HG03175 (cell line): Measurements from ENCODE around the gene GALNT10.
A peak's percentile ranks its signal among the peaks of the same experiment; 100 is the strongest.

ENCODE experiments used
- ATAC-seq: cut with Tn5 transposase; IDR thresholded peaks from one replicate; pipeline ENCODE4 v1.9.1; 2021; ENCODE audit warnings: mild to moderate bottlenecking, moderate library complexity; ENCODE audit not compliant: unreplicated experiment

The GALNT10 gene

DNA sequence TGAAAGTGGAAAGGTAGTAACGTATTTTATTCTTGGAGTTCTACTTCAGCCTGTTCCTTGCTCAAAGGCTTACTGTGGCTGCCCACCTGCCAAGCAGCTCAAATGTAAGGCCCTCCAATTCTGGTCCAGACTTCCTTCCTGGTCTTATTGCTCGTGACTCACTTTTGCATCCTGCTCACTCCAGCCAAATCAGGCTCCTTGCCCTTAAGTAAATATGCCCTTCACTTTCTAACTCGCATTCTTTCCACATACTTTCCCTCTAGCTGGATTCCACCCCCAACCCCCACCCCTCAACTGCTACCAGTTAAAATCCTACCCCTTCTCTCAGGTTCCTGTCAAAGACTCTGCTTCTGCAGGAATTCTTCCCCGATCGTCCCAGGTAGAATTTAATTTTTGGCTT, 96.6 kb downstream of the GALNT10 start:
- ATAC-seq: no peak

DNA sequence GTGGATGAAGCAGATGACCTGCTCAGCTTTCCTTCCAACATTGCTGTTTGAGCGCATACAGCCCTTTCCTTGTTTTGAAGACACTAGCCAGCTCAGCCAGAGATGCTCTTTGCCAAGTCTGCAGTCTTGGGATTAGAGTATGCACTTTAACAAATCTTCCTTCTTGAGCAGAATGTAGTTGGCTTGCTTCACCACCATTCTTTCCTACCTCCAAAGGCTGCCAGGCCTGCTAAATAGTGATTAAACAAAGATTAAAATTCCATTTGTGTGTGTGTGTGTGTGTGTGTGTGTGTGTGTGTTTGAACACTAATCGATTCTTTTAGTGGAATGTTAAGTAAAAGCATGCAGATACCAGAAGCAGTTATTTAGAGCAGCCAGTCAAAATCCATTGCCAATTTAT, 97.6 kb downstream of the GALNT10 start:
- ATAC-seq: no peak

GRCh38 chr5:154291917-154292316, 101.4 kb downstream of the GALNT10 start:
- no peak for ATAC-seq

- ATAC-seq: no peak
These were observed 102.7 kb downstream of the GALNT10 start for GRCh38 chr5:154293219-154293618.

- no peak for ATAC-seq
These were observed 105.0 kb downstream of the GALNT10 start for GRCh38 chr5:154295551-154295950.

DNA sequence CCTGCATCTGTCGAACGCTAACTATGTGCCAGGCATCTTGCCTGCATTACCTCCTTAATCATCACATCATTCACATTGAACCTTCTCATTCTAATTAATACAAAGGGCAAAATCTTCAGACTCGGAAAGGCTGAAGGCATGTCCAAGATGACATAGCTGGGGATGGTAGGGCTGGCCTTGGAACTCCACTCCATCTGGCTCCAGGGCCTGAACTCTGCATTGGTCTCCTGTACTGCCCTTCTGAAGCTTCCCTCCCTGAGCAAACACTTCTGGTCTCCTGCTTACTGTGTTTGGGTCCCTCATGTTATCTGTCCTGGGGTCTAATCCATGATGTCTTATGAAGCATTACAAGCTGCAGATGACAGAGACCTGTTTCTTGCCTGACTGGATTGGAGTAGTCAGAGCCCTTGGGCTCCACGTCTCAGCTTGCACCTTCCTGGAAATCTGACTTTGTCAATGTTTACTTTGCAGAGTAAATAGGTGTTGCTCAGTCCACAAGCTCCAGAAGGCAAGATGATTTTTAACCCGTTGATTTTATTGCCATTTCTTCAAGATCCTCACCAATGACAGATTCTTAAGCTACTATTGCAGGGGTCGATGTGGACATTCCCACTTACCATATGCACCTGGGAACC, 106.1 kb downstream of the GALNT10 start:
- ATAC-seq: no peak

DNA sequence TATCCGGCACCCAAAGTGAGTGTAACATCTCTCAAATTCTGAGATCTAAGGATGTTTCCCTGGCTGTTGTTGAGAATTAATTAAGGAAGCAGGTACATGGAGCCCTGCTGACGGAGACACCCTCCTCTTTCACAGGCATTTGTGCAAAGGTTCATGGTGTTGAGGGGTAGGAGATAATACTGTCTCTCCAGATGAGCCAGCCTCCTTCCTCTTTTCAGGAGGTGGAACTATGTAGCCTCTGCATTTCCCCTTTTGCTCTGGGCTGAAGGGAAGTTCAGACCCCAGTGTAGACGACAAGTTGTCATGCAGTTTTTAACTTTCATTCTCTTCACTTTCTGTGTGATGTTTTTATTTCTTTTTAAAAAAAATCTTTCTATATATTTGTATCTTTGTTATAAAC, 107.5 kb downstream of the GALNT10 start:
- no peak for ATAC-seq

GRCh38 chr5:154300207-154300883, 109.8 kb downstream of the GALNT10 start:
- ATAC-seq: no peak

- ATAC-seq: no peak
These were observed 111.2 kb downstream of the GALNT10 start for GRCh38 chr5:154301726-154302125.

- no peak for ATAC-seq
These were observed 111.6 kb downstream of the GALNT10 start for GRCh38 chr5:154302161-154302560.

GRCh38 chr5:154303133-154303532, 112.6 kb downstream of the GALNT10 start:
- no peak for ATAC-seq

- ATAC-seq: no peak
These were observed 118.2 kb downstream of the GALNT10 start for GRCh38 chr5:154308443-154309370.

GRCh38 chr5:154309371-154309745, 118.8 kb downstream of the GALNT10 start:
- no peak for ATAC-seq

GRCh38 chr5:154309805-154310204, 119.3 kb downstream of the GALNT10 start:
- ATAC-seq: no peak

DNA sequence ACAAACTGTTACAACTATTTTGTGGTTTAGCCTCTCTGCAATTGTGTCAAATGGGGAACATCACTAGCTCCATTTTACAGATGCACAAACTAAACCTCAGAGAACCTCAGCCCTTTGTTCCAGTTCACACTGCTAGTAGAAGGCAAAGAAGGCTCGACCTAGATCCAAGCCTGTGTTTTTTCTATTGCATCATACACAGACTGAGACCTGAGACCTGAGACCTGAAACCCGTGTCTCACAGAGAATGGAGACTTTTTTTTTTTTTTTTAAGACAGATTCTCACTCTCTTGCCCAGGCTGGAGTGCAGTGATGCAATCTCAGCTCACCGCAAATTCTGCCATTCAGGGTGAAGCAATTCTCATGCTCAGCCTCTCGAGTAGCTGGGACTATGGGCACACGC, 120.8 kb downstream of the GALNT10 start:
- peak; percentile 38 for ATAC-seq

DNA sequence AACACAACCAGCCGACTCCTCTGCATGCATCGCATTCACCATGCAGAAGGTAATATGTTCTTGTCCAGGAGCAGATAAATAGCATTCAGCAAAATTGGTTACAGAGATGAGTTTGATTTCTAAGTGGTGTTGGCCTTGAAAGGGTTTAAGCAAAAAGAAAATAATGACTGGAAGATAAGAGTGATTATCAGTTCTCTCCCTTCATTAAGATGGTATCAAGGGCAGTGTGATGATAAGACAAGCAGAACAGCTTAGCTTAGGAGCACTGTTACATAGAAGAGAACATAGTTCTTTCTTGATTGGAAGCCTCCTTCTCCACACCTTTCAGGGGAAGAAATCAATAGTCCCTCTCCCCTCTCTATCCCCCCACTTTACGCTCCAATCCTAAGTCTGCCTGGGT, 121.5 kb downstream of the GALNT10 start:
- ATAC-seq: no peak

DNA sequence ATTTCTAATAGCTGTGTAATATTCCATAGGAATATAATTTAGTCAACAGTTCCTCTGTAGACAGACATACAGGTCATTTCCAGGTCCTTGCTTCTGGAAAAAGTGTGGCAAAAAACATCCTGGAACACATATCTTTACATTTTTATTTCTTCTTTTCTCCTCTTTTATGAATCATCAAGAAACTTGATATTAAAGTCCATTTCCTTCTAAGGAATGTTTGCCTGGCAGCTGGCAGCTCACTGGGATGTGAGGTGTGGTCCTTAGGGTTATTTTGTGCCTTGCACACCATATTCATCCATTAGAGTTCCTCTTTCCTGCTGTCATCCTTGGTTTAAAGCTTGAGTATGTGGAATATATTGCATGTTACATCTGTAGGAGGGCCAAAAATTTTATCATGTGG, 122.0 kb downstream of the GALNT10 start:
- ATAC-seq: no peak

- ATAC-seq: peak; percentile 62
These were observed 123.0 kb downstream of the GALNT10 start for GRCh38 chr5:154313360-154314017.

DNA sequence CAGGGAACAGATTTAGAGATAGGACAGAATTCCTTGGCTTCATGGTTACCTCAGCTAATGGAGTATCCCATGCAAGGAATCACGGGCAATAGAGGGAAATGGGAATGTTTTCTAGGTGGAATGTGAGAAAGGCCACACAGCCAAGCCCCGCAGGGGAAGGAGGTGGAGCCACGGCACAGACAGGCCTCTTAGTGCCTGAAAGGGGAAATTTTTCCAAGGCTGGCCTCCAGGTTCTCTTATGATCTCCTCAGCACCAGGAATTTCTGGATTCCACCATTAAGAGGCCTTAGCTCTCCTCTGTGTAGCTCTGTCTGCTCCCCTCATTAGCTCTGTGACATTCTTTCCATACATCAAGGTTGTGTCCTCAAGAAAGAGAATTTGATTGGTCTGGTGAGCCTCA, 124.7 kb downstream of the GALNT10 start:
- no peak for ATAC-seq

DNA sequence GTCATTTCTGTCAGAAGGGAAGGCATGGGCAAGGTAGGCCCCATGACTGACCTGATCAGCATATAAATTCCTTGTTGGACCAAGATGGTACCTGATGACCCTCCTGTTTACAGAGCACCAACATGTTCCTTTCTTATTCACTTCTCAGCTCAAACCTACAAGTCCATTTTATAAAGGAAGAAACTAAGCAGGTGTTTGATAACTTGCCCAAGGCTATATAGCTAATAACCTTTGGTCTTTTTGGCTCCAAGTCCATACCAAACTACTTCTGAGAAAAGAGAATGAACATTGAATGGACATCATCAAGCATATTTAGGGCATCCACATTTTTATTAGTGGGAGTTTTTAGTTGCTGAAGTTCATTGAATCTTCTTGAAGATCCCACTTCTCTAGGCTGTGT, 125.2 kb downstream of the GALNT10 start:
- ATAC-seq: no peak

GRCh38 chr5:154316223-154316935, 125.8 kb downstream of the GALNT10 start:
- no peak for ATAC-seq
